Measurements from ENCODE around the gene ARX.

GRCh38 chrX:25002661-25003020, 13.1 kb downstream of the ARX start:
- TF ChIP-seq CTCF (IDR thresholded peaks at IDR 0.05), result no peak
- TF ChIP-seq POLR2A (IDR thresholded peaks at IDR 0.05), result no peak
- no peak for TF ChIP-seq EP300 (IDR thresholded peaks at IDR 0.05)

Data from ovary (tissue), 3 donors.